ENCODE measurements around the gene SPIRE1.
A peak's percentile ranks its signal among the peaks of the same experiment; 100 is the strongest.

DNA sequence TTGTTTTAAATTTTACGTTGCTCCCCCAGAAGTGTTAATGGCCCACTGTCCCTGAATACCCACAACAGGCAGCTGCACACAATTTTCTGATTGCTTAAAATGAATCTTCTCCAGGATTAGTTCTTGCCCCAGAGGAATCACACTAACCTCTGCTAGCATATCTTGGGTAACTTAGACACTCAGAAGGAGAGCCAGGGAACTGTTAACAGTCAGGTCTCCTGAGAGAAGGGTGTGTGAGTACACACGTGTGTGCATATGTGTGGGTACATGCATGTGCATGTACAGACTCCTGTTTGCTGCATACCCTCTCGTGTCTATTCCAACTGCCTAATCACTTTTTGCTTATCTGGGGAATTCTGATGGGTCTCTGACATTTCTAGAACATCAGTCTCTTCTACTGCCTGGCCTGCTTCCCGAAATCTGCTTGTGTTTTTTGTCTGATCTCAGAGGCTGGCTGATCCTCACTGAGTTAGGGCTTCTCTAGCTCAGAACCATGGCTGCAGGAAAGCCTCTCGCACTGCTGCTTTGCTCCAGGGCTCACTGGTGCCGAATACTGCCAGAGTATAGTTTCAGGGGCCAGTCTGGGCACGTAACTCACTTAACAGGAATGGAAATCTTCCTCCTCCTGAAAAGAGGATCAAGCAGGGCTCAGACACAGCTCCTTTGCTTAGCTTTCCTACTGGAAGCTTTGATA is 187.4 kb downstream of the SPIRE1 start:
- TF ChIP-seq, protein P1, sequence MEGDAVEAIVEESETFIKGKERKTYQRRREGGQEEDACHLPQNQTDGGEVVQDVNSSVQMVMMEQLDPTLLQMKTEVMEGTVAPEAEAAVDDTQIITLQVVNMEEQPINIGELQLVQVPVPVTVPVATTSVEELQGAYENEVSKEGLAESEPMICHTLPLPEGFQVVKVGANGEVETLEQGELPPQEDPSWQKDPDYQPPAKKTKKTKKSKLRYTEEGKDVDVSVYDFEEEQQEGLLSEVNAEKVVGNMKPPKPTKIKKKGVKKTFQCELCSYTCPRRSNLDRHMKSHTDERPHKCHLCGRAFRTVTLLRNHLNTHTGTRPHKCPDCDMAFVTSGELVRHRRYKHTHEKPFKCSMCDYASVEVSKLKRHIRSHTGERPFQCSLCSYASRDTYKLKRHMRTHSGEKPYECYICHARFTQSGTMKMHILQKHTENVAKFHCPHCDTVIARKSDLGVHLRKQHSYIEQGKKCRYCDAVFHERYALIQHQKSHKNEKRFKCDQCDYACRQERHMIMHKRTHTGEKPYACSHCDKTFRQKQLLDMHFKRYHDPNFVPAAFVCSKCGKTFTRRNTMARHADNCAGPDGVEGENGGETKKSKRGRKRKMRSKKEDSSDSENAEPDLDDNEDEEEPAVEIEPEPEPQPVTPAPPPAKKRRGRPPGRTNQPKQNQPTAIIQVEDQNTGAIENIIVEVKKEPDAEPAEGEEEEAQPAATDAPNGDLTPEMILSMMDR (IDR thresholded peaks at IDR 0.05), result no peak
- TF ChIP-seq POLR2A (IDR thresholded peaks at IDR 0.05) (no peak), POLR2AphosphoS5 (IDR thresholded peaks at IDR 0.05) (peak; percentile 12)

Data from prostate gland (tissue), 2 donors.